ENCODE results near the gene REXO4. TPM values are rescaled to one million over a fixed set of nuclear protein-coding genes. Genes with fewer than 3 reads are reported as not detected.

REXO4 gene
- polyA plus RNA-seq, 1 donor from 2014 or later, result 16.1 TPM

DNA sequence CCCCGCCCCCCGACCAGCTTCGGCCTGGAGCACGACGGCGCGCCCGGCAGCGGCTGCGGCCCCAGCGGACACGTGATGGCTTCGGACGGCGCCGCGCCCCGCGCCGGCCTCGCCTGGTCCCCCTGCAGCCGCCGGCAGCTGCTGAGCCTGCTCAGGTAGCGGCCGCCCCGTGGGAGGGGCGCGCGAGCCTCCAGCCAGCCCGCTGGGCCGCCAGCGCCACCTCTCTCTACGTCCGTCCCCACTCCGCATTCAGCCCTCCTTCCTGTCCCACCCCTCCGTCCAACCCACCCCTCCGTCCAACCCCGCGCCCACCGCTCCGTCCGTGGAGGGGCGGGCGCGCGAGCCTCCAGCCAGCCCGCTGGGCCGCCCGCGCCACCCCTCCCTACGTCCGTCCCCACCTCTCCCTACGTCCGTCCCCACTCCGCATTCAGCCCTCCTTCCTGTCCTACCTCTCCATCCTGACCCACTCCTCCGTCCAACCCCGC is 10.8 kb upstream of the REXO4 start:
- no peaks in the 10 kb centered on the region for H3K36me3 ChIP-seq (ENCODE audit: insufficient read depth, low read length)
- H3K9me3 ChIP-seq (ENCODE audit: low read length), result peaks cover 10% of the 10 kb centered on the region
- no peaks in the 10 kb centered on the region for H4K20me1 ChIP-seq (ENCODE audit: insufficient read depth)
- TF ChIP-seq EP300 (conservative IDR thresholded peaks at IDR 0.05; ENCODE audit: poor library complexity, severe bottlenecking) (no peak), TAF1 (IDR thresholded peaks at IDR 0.05; ENCODE audit: low read depth) (no peak), SMC3 (conservative IDR thresholded peaks at IDR 0.05; ENCODE audit: poor library complexity) (no peak)
- H3K79me2 ChIP-seq (replicated peaks; ENCODE audit: insufficient read depth, low read length), result no peaks in the 10 kb centered on the region
- no peak overlapping the region for H2AFZ ChIP-seq (ENCODE audit: low read depth, low read length)
- H3K9me2 ChIP-seq (ENCODE audit: insufficient read depth, low read length), result no peaks in the 10 kb centered on the region
- H3F3A ChIP-seq (ENCODE audit: insufficient read depth, low read length, poor library complexity, severe bottlenecking), result no peaks in the 10 kb centered on the region
- H3K4me3 ChIP-seq (ENCODE audit: low read length), result no peak overlapping the region
- no peak overlapping the region for H3K9ac ChIP-seq (ENCODE audit: low read length)
- no peak overlapping the region for H3K4me2 ChIP-seq (ENCODE audit: low read length)
- H3K27me3 ChIP-seq (ENCODE audit: insufficient read depth, low read depth, low read length), result peaks cover 27% of the 10 kb centered on the region
- no peak overlapping the region for H3K27ac ChIP-seq (ENCODE audit: low read length)

- peaks cover 10% of the 10 kb centered on the region for H3K9me3 ChIP-seq (ENCODE audit: low read length)
- H4K20me1 ChIP-seq (ENCODE audit: insufficient read depth), result no peaks in the 10 kb centered on the region
- TF ChIP-seq TAF1 (IDR thresholded peaks at IDR 0.05; ENCODE audit: low read depth), result no peak
- TF ChIP-seq RAD21 (conservative IDR thresholded peaks at IDR 0.05), result no peak
- TF ChIP-seq POLR2AphosphoS5 (IDR thresholded peaks at IDR 0.05), result no peak
- TF ChIP-seq, protein P1, sequence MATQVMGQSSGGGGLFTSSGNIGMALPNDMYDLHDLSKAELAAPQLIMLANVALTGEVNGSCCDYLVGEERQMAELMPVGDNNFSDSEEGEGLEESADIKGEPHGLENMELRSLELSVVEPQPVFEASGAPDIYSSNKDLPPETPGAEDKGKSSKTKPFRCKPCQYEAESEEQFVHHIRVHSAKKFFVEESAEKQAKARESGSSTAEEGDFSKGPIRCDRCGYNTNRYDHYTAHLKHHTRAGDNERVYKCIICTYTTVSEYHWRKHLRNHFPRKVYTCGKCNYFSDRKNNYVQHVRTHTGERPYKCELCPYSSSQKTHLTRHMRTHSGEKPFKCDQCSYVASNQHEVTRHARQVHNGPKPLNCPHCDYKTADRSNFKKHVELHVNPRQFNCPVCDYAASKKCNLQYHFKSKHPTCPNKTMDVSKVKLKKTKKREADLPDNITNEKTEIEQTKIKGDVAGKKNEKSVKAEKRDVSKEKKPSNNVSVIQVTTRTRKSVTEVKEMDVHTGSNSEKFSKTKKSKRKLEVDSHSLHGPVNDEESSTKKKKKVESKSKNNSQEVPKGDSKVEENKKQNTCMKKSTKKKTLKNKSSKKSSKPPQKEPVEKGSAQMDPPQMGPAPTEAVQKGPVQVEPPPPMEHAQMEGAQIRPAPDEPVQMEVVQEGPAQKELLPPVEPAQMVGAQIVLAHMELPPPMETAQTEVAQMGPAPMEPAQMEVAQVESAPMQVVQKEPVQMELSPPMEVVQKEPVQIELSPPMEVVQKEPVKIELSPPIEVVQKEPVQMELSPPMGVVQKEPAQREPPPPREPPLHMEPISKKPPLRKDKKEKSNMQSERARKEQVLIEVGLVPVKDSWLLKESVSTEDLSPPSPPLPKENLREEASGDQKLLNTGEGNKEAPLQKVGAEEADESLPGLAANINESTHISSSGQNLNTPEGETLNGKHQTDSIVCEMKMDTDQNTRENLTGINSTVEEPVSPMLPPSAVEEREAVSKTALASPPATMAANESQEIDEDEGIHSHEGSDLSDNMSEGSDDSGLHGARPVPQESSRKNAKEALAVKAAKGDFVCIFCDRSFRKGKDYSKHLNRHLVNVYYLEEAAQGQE (IDR thresholded peaks at IDR 0.05; ENCODE audit: borderline replicate concordance), result no peak
- no peak for TF ChIP-seq SMC3 (conservative IDR thresholded peaks at IDR 0.05; ENCODE audit: poor library complexity)
- no peak overlapping the region for H3K4me3 ChIP-seq (ENCODE audit: low read length)
- H3K9ac ChIP-seq (ENCODE audit: low read length), result no peak overlapping the region
- H3F3A ChIP-seq (ENCODE audit: insufficient read depth, low read length, poor library complexity, severe bottlenecking), result no peaks in the 10 kb centered on the region
- H2AFZ ChIP-seq (ENCODE audit: low read depth, low read length), result no peak overlapping the region
- no peak overlapping the region for H3K27ac ChIP-seq (ENCODE audit: low read length)
- H3K27me3 ChIP-seq (ENCODE audit: insufficient read depth, low read depth, low read length), result peaks cover 27% of the 10 kb centered on the region
- no peaks in the 10 kb centered on the region for H3K79me2 ChIP-seq (replicated peaks; ENCODE audit: insufficient read depth, low read length)
- H3K4me2 ChIP-seq (ENCODE audit: low read length), result no peak overlapping the region
- H3K36me3 ChIP-seq (ENCODE audit: insufficient read depth, low read length), result no peaks in the 10 kb centered on the region
- H3K9me2 ChIP-seq (ENCODE audit: insufficient read depth, low read length), result no peaks in the 10 kb centered on the region
Measured at GRCh38 chr9:133427658-133428348, 10.0 kb upstream of the REXO4 start.

GRCh38 chr9:133426011-133426410 is 8.2 kb upstream of the REXO4 start:
- H3K4me2 ChIP-seq (ENCODE audit: low read length), result no peak overlapping the region
- H3K9ac ChIP-seq (ENCODE audit: low read length), result no peak overlapping the region
- no peak overlapping the region for H3K4me3 ChIP-seq (ENCODE audit: low read length)
- H3K27me3 ChIP-seq (ENCODE audit: insufficient read depth, low read depth, low read length), result peaks cover 27% of the 10 kb centered on the region
- H3K9me3 ChIP-seq (ENCODE audit: low read length), result peaks cover 10% of the 10 kb centered on the region
- H3K79me2 ChIP-seq (replicated peaks; ENCODE audit: insufficient read depth, low read length), result no peaks in the 10 kb centered on the region
- no peak overlapping the region for H3K27ac ChIP-seq (ENCODE audit: low read length)
- no peaks in the 10 kb centered on the region for H3F3A ChIP-seq (ENCODE audit: insufficient read depth, low read length, poor library complexity, severe bottlenecking)
- H2AFZ ChIP-seq (ENCODE audit: low read depth, low read length), result no peak overlapping the region
- no peaks in the 10 kb centered on the region for H4K20me1 ChIP-seq (ENCODE audit: insufficient read depth)
- H3K9me2 ChIP-seq (ENCODE audit: insufficient read depth, low read length), result no peaks in the 10 kb centered on the region
- no peaks in the 10 kb centered on the region for H3K36me3 ChIP-seq (ENCODE audit: insufficient read depth, low read length)
- TF ChIP-seq, protein P2, sequence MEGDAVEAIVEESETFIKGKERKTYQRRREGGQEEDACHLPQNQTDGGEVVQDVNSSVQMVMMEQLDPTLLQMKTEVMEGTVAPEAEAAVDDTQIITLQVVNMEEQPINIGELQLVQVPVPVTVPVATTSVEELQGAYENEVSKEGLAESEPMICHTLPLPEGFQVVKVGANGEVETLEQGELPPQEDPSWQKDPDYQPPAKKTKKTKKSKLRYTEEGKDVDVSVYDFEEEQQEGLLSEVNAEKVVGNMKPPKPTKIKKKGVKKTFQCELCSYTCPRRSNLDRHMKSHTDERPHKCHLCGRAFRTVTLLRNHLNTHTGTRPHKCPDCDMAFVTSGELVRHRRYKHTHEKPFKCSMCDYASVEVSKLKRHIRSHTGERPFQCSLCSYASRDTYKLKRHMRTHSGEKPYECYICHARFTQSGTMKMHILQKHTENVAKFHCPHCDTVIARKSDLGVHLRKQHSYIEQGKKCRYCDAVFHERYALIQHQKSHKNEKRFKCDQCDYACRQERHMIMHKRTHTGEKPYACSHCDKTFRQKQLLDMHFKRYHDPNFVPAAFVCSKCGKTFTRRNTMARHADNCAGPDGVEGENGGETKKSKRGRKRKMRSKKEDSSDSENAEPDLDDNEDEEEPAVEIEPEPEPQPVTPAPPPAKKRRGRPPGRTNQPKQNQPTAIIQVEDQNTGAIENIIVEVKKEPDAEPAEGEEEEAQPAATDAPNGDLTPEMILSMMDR (IDR thresholded peaks at IDR 0.05; ENCODE audit: poor library complexity, severe bottlenecking), result no peak
- TF ChIP-seq MXI1 (conservative IDR thresholded peaks at IDR 0.05; ENCODE audit: poor library complexity, severe bottlenecking) (no peak), RAD21 (conservative IDR thresholded peaks at IDR 0.05) (no peak), SMC3 (conservative IDR thresholded peaks at IDR 0.05; ENCODE audit: poor library complexity) (no peak)
- TF ChIP-seq, protein P1 (IDR thresholded peaks at IDR 0.05; ENCODE audit: borderline replicate concordance), result no peak

Measured in neural cell (in vitro differentiated cells).